ENCODE results near the gene MAP3K2.

DNA sequence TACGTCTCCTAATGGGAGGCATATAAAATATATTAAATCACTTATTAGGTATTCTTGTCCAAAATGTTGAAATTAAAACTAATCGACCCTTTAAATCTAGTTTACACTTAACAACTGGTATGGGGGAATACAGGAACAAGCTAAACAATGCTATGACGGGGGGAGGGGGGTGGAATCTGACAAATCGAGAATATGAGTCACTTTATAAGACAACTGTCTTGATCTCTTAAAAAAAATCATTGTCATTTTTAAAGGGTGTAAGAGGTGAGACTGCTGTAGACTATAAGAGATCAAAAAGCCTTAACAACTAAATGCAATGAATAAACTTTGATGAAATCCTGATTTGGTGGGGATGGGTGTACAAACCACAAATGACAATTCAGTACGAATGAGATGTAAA is 6.0 kb downstream of the MAP3K2 start:
- TF ChIP-seq, protein P1, sequence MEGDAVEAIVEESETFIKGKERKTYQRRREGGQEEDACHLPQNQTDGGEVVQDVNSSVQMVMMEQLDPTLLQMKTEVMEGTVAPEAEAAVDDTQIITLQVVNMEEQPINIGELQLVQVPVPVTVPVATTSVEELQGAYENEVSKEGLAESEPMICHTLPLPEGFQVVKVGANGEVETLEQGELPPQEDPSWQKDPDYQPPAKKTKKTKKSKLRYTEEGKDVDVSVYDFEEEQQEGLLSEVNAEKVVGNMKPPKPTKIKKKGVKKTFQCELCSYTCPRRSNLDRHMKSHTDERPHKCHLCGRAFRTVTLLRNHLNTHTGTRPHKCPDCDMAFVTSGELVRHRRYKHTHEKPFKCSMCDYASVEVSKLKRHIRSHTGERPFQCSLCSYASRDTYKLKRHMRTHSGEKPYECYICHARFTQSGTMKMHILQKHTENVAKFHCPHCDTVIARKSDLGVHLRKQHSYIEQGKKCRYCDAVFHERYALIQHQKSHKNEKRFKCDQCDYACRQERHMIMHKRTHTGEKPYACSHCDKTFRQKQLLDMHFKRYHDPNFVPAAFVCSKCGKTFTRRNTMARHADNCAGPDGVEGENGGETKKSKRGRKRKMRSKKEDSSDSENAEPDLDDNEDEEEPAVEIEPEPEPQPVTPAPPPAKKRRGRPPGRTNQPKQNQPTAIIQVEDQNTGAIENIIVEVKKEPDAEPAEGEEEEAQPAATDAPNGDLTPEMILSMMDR (IDR thresholded peaks at IDR 0.05): no peak
- TF ChIP-seq POLR2A (IDR thresholded peaks at IDR 0.05): no peak
